K562 (cell line): Measurements from ENCODE around the gene NDRG4.

Experiments
- HDAC2 ChIP-seq: fragments of 450-650 bp; IDR thresholded peaks from 2 replicates; pipeline ENCODE4 v1.6.1; 2016; ENCODE audit warnings: mild to moderate bottlenecking
- PHB ChIP-seq: fragments of 250-450 bp; sonication (Bioruptor Pico); IDR thresholded peaks from 2 replicates; pipeline ENCODE4 v1.5.0; 2021
- ZNF24 ChIP-seq: fragments of 450-650 bp; IDR thresholded peaks from 2 replicates; pipeline ENCODE4 v1.6.1; 2016
- TF ChIP-seq, protein P1 (sequence below), 3 experiments: IDR thresholded peaks in 2 of 3; conservative IDR thresholded peaks in 1 of 3; 2 replicates each; pipeline ENCODE4 v1.5.1; 2011 to 2012; ENCODE audit warnings: low read length in 3 of 3, mild to moderate bottlenecking in 3 of 3, control low read depth in 2 of 3, improper control_type of control experiment in 1 of 3, inconsistent platforms in 1 of 3, low read depth in 1 of 3, mixed read lengths in 1 of 3, moderate library complexity in 1 of 3; ENCODE audit not compliant: insufficient read depth in 2 of 3
- TF ChIP-seq, protein P2 (sequence below): sonication (generic); formaldehyde crosslinking; IDR thresholded peaks from 2 replicates; pipeline ENCODE4 v1.8.1; 2023; ENCODE audit warnings: mild to moderate bottlenecking, missing genetic modification reagents

DNA sequence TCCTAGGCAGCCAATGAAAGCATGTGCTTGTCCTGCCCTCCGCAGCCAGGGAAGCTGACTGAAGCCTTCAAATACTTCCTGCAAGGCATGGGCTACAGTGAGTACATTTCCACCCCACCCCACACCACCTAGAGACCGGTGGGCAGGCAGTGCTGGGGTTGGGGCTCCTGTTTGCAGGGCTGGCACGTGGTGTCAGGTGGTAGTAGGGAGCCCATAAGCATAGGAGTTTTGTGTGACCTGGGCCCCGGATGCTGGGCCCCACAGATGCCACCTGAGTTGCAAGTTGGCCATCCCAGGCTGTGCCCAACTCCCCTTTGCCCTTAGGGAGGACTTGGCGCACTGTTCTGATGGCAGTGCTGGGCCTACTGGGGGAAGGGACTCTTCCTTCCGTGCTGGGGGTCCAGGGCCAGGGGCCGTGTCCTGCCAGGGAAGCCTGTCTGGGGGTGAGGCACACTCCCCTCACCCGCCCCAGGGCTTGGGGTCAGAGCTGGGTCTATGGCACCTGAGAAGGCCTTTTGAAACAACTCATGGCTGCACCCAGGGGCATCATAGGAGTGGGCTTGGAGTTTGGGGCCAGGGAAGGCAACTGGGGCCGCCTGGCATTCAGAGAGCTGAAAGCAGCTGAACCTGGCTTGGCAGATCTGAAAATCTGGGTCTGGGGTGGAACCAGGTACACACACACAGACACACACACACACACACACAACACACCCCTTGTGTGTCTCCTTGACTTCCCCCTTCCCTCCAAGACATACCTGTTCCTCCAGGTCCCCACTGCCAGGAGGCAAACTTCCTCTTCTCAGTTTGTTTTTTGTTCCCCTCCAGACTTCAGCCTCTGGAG, 9.5 kb downstream of the NDRG4 start:
- TF ChIP-seq, protein P1, sequence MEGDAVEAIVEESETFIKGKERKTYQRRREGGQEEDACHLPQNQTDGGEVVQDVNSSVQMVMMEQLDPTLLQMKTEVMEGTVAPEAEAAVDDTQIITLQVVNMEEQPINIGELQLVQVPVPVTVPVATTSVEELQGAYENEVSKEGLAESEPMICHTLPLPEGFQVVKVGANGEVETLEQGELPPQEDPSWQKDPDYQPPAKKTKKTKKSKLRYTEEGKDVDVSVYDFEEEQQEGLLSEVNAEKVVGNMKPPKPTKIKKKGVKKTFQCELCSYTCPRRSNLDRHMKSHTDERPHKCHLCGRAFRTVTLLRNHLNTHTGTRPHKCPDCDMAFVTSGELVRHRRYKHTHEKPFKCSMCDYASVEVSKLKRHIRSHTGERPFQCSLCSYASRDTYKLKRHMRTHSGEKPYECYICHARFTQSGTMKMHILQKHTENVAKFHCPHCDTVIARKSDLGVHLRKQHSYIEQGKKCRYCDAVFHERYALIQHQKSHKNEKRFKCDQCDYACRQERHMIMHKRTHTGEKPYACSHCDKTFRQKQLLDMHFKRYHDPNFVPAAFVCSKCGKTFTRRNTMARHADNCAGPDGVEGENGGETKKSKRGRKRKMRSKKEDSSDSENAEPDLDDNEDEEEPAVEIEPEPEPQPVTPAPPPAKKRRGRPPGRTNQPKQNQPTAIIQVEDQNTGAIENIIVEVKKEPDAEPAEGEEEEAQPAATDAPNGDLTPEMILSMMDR (IDR thresholded peaks at IDR 0.05 in 2 of 3, conservative IDR thresholded peaks at IDR 0.05 in 1 of 3; ENCODE audit: insufficient read depth in 2 of 3, low read depth in 1 of 3, low read length in 3 of 3) = no peak
- TF ChIP-seq PHB (CRISPR knock-in tag) (no peak), ZNF24 (no peak), HDAC2 (no peak)
- TF ChIP-seq, protein P2, sequence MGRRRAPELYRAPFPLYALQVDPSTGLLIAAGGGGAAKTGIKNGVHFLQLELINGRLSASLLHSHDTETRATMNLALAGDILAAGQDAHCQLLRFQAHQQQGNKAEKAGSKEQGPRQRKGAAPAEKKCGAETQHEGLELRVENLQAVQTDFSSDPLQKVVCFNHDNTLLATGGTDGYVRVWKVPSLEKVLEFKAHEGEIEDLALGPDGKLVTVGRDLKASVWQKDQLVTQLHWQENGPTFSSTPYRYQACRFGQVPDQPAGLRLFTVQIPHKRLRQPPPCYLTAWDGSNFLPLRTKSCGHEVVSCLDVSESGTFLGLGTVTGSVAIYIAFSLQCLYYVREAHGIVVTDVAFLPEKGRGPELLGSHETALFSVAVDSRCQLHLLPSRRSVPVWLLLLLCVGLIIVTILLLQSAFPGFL (CRISPR knock-in tag) = no peak
